Calu3 (cell line): ENCODE measurements around the gene SH3TC2. TPM values are rescaled to one million over a fixed set of nuclear protein-coding genes. Genes with fewer than 3 reads are reported as not detected.
A peak's percentile ranks its signal among the peaks of the same experiment; 100 is the strongest.

Experiments used
- BruUV-seq: library from RNA; stranded (reverse); fragments of 400-500 nt; replicated peaks from 2 replicates; lab custom pipeline; 2021; lab: Mats Ljungman, UMichigan
- CTCF ChIA-PET: fragments of 300-600 bp; sonication (Branson Sonifier 250); formaldehyde crosslinking; loops from one replicate; lab custom pipeline; 2022; ENCODE audit warnings: antibody characterized with exemption; lab: Charles Lee
- DNase-seq: peaks from one replicate; pipeline ENCODE4 v3.0.0; 2022
- H3K27ac Mint-ChIP-seq: one replicate; pipeline ENCODE4 v1.8.0; 2022; ENCODE audit warnings: mixed read lengths; ENCODE audit not compliant: unreplicated experiment
- H3K27me3 Mint-ChIP-seq: one replicate; pipeline ENCODE4 v1.8.0; 2022; ENCODE audit warnings: mixed read lengths; ENCODE audit not compliant: unreplicated experiment
- H3K36me3 Mint-ChIP-seq: one replicate; pipeline ENCODE4 v1.8.0; 2022; ENCODE audit warnings: mild to moderate bottlenecking, moderate library complexity, mixed read lengths; ENCODE audit not compliant: insufficient read depth, unreplicated experiment
- H3K4me1 Mint-ChIP-seq: one replicate; pipeline ENCODE4 v1.8.0; 2022; ENCODE audit warnings: mild to moderate bottlenecking, low read depth, mixed read lengths; ENCODE audit not compliant: unreplicated experiment
- H3K4me3 Mint-ChIP-seq: one replicate; pipeline ENCODE4 v1.8.0; 2022; ENCODE audit warnings: mild to moderate bottlenecking, low read depth, moderate library complexity, mixed read lengths; ENCODE audit not compliant: unreplicated experiment
- H3K9me3 Mint-ChIP-seq: one replicate; pipeline ENCODE4 v1.8.0; 2022; ENCODE audit warnings: low read depth, mixed read lengths; ENCODE audit not compliant: unreplicated experiment
- intact Hi-C: fragments of 100-400 bp; cut with micrococcal nuclease; formaldehyde crosslinking; loops from one replicate; pipeline ENCODE4 v1.10.0; 2022; ENCODE audit not compliant: unreplicated experiment
- total RNA-seq: library from RNA; stranded (reverse); gene quantifications from 2 replicates; pipeline ENCODE4 v1.2.3, GENCODE V29; 2022
- TF ChIP-seq, protein P1 (sequence below): fragments of 200-600 bp; IDR thresholded peaks from one replicate; pipeline ENCODE4 v1.8.0; 2022; ENCODE audit warnings: antibody characterized with exemption; ENCODE audit not compliant: unreplicated experiment

The SH3TC2 gene
- total RNA-seq, 1 experiment from 2014 or later = 60.3 TPM

DNA sequence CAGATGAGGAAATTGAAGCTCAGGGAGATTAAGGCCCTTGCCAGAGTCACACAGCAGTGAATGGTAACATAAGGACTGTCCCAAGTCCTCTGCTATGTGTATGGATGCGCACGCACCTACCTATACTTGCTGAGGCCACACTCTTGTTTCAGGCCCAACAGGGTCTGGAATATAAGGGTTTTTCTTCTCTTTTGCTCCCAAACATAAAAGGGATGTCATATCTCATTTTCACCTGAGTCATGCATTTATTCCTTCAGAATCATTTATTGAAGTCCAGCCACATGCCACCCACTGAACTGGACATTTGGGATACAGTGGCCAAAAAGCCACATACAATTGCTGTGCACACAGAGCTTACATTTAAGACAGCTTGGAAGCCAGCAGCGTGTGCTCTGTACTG is 92.0 kb downstream of the SH3TC2 start:
- Mint-ChIP-seq H3K36me3 (peaks cover 18% of the 10 kb centered on the region), H3K4me1 (peaks cover 81% of the 10 kb centered on the region), H3K9me3 (no peaks in the 10 kb centered on the region), H3K27ac (no peak overlapping the region), H3K4me3 (no peak overlapping the region), H3K27me3 (no peaks in the 10 kb centered on the region)
- TF ChIP-seq, protein P1, sequence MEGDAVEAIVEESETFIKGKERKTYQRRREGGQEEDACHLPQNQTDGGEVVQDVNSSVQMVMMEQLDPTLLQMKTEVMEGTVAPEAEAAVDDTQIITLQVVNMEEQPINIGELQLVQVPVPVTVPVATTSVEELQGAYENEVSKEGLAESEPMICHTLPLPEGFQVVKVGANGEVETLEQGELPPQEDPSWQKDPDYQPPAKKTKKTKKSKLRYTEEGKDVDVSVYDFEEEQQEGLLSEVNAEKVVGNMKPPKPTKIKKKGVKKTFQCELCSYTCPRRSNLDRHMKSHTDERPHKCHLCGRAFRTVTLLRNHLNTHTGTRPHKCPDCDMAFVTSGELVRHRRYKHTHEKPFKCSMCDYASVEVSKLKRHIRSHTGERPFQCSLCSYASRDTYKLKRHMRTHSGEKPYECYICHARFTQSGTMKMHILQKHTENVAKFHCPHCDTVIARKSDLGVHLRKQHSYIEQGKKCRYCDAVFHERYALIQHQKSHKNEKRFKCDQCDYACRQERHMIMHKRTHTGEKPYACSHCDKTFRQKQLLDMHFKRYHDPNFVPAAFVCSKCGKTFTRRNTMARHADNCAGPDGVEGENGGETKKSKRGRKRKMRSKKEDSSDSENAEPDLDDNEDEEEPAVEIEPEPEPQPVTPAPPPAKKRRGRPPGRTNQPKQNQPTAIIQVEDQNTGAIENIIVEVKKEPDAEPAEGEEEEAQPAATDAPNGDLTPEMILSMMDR = no peak
- CTCF ChIA-PET = interaction anchor here (0.9 to 1.6 kb wide), 2 partner anchors 144 to 230 kb away, joined by 3 to 6 read pairs; no protein-coding TSS in a partner anchor
- DNase-seq = no peak
- intact Hi-C loops = no loop called here
- BruUV-seq = no TSS peak

DNA sequence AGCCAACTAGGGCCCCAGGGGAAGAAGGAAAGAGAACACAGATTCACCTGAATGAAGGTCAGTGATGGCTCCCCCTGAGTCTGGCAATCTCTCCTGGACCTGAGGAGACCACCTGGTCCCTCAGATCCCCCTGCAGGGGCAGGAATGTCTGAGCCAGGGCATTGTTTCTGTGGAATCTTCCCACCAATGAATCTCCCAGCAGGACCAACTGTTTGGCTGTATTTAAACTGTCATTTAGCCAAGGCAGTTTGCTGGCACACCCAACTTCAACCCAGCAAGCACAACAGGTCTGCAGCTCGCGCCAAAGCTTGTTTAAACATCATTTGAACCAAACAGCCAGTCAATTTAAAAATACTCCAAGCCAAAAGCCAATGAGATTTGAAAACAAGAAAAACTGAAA is 92.6 kb downstream of the SH3TC2 start:
- TF ChIP-seq, protein P1 = no peak
- H3K9me3 Mint-ChIP-seq = no peaks in the 10 kb centered on the region
- CTCF ChIA-PET = interaction anchor here (0.6 to 1.6 kb wide), 4 partner anchors 13 to 234 kb away, joined by 3 to 6 read pairs (median 4); no protein-coding TSS in a partner anchor
- no peak overlapping the region for H3K4me3 Mint-ChIP-seq
- no peaks in the 10 kb centered on the region for H3K27me3 Mint-ChIP-seq
- BruUV-seq = no TSS peak
- H3K4me1 Mint-ChIP-seq = peaks cover 88% of the 10 kb centered on the region
- DNase-seq = no peak
- intact Hi-C loops = no loop called here
- peaks cover 24% of the 10 kb centered on the region for H3K36me3 Mint-ChIP-seq
- H3K27ac Mint-ChIP-seq = peak overlapping the region; percentile 17

DNA sequence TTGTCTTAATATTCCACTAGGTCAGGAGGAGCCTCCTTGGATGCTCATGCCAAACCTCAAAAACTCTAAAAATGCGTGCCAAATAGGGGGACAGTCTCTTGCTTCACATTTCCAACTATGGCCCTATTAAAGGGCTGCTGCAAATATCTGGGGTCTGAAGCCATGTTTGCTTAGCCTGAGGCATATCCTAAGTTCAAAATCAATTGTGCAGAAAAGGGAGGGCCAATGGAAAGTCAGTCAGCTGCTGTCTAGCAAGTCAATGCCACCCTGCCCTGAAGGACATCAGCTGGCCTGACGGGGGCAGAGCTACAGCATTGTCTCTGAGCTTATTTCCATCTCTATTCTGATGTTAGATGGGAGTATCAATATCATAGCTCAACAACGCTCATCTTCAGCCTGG is 93.6 kb downstream of the SH3TC2 start:
- CTCF ChIA-PET = interaction anchor here (0.6 to 1.6 kb wide), 5 partner anchors 12 to 238 kb away, joined by 3 to 6 read pairs (median 3); no protein-coding TSS in a partner anchor
- TF ChIP-seq, protein P1 = no peak
- H3K27ac Mint-ChIP-seq = peak overlapping the region; percentile 17
- no peak for DNase-seq
- no peaks in the 10 kb centered on the region for H3K9me3 Mint-ChIP-seq
- H3K4me1 Mint-ChIP-seq = peaks cover 83% of the 10 kb centered on the region
- peaks cover 26% of the 10 kb centered on the region for H3K36me3 Mint-ChIP-seq
- intact Hi-C loops = loop anchor here (5.0 kb wide), 1 partner anchor 68 kb away; no protein-coding TSS in a partner anchor
- no TSS peak for BruUV-seq
- no peaks in the 10 kb centered on the region for H3K27me3 Mint-ChIP-seq
- no peak overlapping the region for H3K4me3 Mint-ChIP-seq

DNA sequence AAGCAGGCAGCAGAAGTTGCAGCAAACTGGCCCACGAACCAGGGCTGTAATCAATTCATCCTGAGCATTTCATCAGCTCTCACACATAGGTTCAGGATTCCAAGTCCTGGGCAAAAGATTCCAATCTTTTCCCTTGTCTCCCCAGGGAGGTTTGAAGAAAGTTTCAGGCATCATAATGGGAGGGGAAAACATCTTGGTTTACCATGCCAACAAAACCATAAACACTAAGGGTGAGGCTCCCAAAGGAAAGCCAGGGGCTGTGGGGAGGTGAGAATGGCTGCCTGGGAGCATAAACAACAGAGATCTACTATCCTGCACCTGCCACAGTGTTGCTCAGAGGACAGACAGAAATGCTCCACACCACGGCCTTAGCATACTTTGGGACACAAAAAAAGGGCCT is 94.6 kb downstream of the SH3TC2 start:
- peaks cover 26% of the 10 kb centered on the region for H3K36me3 Mint-ChIP-seq
- TF ChIP-seq, protein P1 = no peak
- no peak for DNase-seq
- CTCF ChIA-PET = interaction anchor here (0.6 to 2.4 kb wide), 6 partner anchors 10 to 237 kb away, joined by 3 to 9 read pairs (median 3); no protein-coding TSS in a partner anchor
- BruUV-seq = no TSS peak
- no peak overlapping the region for H3K4me3 Mint-ChIP-seq
- intact Hi-C loops = loop anchor here (5.0 kb wide), 1 partner anchor 69 kb away; no protein-coding TSS in a partner anchor
- peak overlapping the region; percentile 99 for H3K27ac Mint-ChIP-seq
- H3K9me3 Mint-ChIP-seq = no peaks in the 10 kb centered on the region
- H3K4me1 Mint-ChIP-seq = peaks cover 82% of the 10 kb centered on the region
- no peaks in the 10 kb centered on the region for H3K27me3 Mint-ChIP-seq
